ENCODE measurements around the gene AMPD1.

GRCh38 chr1:114728553-114728952 lies 33.2 kb upstream of the AMPD1 start:
- TF ChIP-seq CTCF (IDR thresholded peaks at IDR 0.05) (no peak), POLR2A (IDR thresholded peaks at IDR 0.05) (no peak)

All from ovary (tissue), 3 donors.